Measurements from ENCODE around the gene FOXO6.

DNA sequence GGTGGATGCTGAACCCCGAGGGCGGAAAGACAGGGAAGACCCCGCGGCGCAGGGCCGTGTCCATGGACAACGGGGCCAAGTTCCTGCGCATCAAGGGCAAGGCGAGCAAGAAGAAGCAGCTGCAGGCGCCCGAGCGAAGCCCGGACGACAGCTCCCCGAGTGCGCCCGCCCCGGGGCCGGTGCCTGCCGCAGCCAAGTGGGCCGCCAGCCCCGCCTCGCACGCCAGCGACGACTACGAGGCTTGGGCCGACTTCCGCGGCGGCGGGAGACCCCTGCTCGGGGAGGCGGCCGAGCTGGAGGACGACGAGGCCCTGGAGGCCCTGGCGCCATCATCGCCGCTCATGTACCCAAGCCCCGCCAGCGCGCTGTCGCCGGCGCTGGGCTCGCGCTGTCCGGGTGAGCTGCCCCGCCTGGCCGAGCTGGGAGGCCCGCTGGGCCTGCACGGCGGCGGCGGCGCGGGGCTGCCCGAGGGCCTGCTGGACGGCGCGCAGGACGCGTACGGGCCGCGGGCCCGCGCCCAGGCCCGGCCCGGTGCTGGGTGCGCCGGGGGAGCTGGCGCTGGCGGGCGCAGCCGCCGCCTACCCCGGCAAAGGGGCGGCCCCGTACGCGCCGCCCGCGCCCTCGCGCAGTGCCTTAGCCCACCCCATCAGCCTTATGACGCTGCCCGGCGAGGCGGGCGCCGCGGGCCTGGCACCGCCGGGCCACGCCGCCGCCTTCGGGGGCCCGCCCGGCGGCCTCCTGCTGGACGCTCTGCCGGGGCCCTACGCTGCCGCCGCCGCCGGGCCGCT, 20.7 kb downstream of the FOXO6 start:
- TF ChIP-seq ATF1 (CRISPR knock-in tag; IDR thresholded peaks at IDR 0.05) (no peak), ZBTB33 (CRISPR knock-in tag; IDR thresholded peaks at IDR 0.05) (no peak), SRF (IDR thresholded peaks at IDR 0.05; ENCODE audit: low read depth, low read length) (no peak), SOX6 (IDR thresholded peaks at IDR 0.05) (no peak), SOX6 (CRISPR knock-in tag; IDR thresholded peaks at IDR 0.05) (no peak), FOXA1 (IDR thresholded peaks at IDR 0.05) (no peak), FOXA1 (CRISPR knock-in tag; IDR thresholded peaks at IDR 0.05) (no peak)
- TF ChIP-seq, protein P1, sequence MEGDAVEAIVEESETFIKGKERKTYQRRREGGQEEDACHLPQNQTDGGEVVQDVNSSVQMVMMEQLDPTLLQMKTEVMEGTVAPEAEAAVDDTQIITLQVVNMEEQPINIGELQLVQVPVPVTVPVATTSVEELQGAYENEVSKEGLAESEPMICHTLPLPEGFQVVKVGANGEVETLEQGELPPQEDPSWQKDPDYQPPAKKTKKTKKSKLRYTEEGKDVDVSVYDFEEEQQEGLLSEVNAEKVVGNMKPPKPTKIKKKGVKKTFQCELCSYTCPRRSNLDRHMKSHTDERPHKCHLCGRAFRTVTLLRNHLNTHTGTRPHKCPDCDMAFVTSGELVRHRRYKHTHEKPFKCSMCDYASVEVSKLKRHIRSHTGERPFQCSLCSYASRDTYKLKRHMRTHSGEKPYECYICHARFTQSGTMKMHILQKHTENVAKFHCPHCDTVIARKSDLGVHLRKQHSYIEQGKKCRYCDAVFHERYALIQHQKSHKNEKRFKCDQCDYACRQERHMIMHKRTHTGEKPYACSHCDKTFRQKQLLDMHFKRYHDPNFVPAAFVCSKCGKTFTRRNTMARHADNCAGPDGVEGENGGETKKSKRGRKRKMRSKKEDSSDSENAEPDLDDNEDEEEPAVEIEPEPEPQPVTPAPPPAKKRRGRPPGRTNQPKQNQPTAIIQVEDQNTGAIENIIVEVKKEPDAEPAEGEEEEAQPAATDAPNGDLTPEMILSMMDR (CRISPR knock-in tag; IDR thresholded peaks at IDR 0.05): no peak

All from HepG2 (cell line).